Measurements from ENCODE around the gene RAG1.

The RAG1 gene

GRCh38 chr11:36590513-36590912 is 22.7 kb downstream of the RAG1 start:
- no peak for DNase-seq (ENCODE audit: low read depth in 2 of 2)

- no peak for DNase-seq (ENCODE audit: low read depth in 2 of 2)
Measured at GRCh38 chr11:36591433-36591832, 23.6 kb downstream of the RAG1 start.

- no peak for DNase-seq (ENCODE audit: low read depth in 2 of 2)
Measured at GRCh38 chr11:36594316-36594989, 26.6 kb downstream of the RAG1 start, which contains the start of gene IFTAP. Gene IFTAP (plus strand): TSS chr11:36594502. CDS start chr11:36610104, 15,602 bp downstream.

GRCh38 chr11:36596880-36597279 is 29.1 kb downstream of the RAG1 start:
- DNase-seq (ENCODE audit: low read depth in 2 of 2) = no peak

- no peak for DNase-seq (ENCODE audit: low read depth in 2 of 2)
Measured at GRCh38 chr11:36598051-36598450, 30.2 kb downstream of the RAG1 start, which contains the start of gene RAG2. Gene RAG2 (minus strand): TSS chr11:36598236. CDS start chr11:36594168, 4,068 bp downstream.

GRCh38 chr11:36600180-36600579 is 32.4 kb downstream of the RAG1 start:
- no peak for DNase-seq (ENCODE audit: low read depth in 2 of 2)

GRCh38 chr11:36601155-36601554 is 33.3 kb downstream of the RAG1 start:
- no peak for DNase-seq (ENCODE audit: low read depth in 2 of 2)

GRCh38 chr11:36602135-36602534 is 34.3 kb downstream of the RAG1 start:
- DNase-seq (ENCODE audit: low read depth in 2 of 2) = no peak

- no peak for DNase-seq (ENCODE audit: low read depth in 2 of 2)
Measured at GRCh38 chr11:36605221-36606216, 37.7 kb downstream of the RAG1 start.

GRCh38 chr11:36608491-36609199 is 40.8 kb downstream of the RAG1 start:
- DNase-seq (ENCODE audit: low read depth in 2 of 2) = no peak

- DNase-seq (ENCODE audit: low read depth in 2 of 2) = no peak
Measured at GRCh38 chr11:36609383-36609782, 41.6 kb downstream of the RAG1 start.

- no peak for DNase-seq (ENCODE audit: low read depth in 2 of 2)
Measured at GRCh38 chr11:36615826-36616225, 48.0 kb downstream of the RAG1 start.

- DNase-seq (ENCODE audit: low read depth in 2 of 2) = no peak
Measured at GRCh38 chr11:36617543-36618362, 49.9 kb downstream of the RAG1 start.

GRCh38 chr11:36618363-36619047 is 50.7 kb downstream of the RAG1 start:
- DNase-seq (ENCODE audit: low read depth in 2 of 2) = no peak

GRCh38 chr11:36619502-36619901 is 51.7 kb downstream of the RAG1 start:
- DNase-seq (ENCODE audit: low read depth in 2 of 2) = no peak

GRCh38 chr11:36620246-36620645 is 52.4 kb downstream of the RAG1 start:
- no peak for DNase-seq (ENCODE audit: low read depth in 2 of 2)

GRCh38 chr11:36622431-36623136 is 54.8 kb downstream of the RAG1 start:
- no peak for DNase-seq (ENCODE audit: low read depth in 2 of 2)

GRCh38 chr11:36623494-36623893 is 55.7 kb downstream of the RAG1 start:
- DNase-seq (ENCODE audit: low read depth in 2 of 2) = no peak

- no peak for DNase-seq (ENCODE audit: low read depth in 2 of 2)
Measured at GRCh38 chr11:36627006-36627405, 59.2 kb downstream of the RAG1 start.

GRCh38 chr11:36627471-36627870 is 59.7 kb downstream of the RAG1 start:
- DNase-seq (ENCODE audit: low read depth in 2 of 2) = no peak
